Activated naive CD4-positive, alpha-beta T cell treated with anti-CD3 and anti-CD28 coated beads for 36 hours (primary cell): Measurements from ENCODE around the gene FKTN. TPM values are rescaled to one million over a fixed set of nuclear protein-coding genes. Genes with fewer than 3 reads are reported as not detected.
"Not testable (repeated sequence)": the region's sequence is repeated elsewhere in the genome, so short reads cannot be mapped to it uniquely, and the experiment has no call there.

ENCODE experiments used
- CTCF ChIA-PET: fragments of 350-600 bp; sonication (Branson Sonifier 250); formaldehyde crosslinking; loops from one replicate; lab custom pipeline; 2021; ENCODE audit warnings: antibody characterized with exemption; lab: Charles Lee
- DNase-seq: peaks from one replicate; pipeline ENCODE4 v3.0.0-alpha.2; 2020
- H3K27ac Mint-ChIP-seq: one replicate; pipeline ENCODE4 v1.8.0; 2021; ENCODE audit warnings: mild to moderate bottlenecking, mixed read lengths
- H3K27me3 Mint-ChIP-seq: one replicate; pipeline ENCODE4 v1.8.0; 2021; ENCODE audit warnings: low read depth, mixed read lengths
- H3K36me3 Mint-ChIP-seq: one replicate; pipeline ENCODE4 v1.8.0; 2021; ENCODE audit warnings: low read depth, mixed read lengths
- H3K4me1 Mint-ChIP-seq: one replicate; pipeline ENCODE4 v1.8.0; 2021; ENCODE audit warnings: low read depth, mixed read lengths
- H3K4me3 Mint-ChIP-seq: one replicate; pipeline ENCODE4 v1.8.0; 2021; ENCODE audit warnings: mild to moderate bottlenecking, moderate library complexity, mixed read lengths
- H3K9me3 Mint-ChIP-seq: one replicate; pipeline ENCODE4 v1.8.0; 2021; ENCODE audit warnings: mixed read lengths
- intact Hi-C: fragments of 100-400 bp; cut with micrococcal nuclease; formaldehyde crosslinking; loops from one replicate; pipeline ENCODE4 v1.15.1; 2023
- total RNA-seq, 2 experiments: library from RNA; stranded (reverse); gene quantifications; one replicate each; pipeline ENCODE4 v1.2.3, GENCODE V29; 2021

The FKTN gene
- total RNA-seq, 2 experiments from 2014 or later, result 8.0 to 9.6 TPM

DNA sequence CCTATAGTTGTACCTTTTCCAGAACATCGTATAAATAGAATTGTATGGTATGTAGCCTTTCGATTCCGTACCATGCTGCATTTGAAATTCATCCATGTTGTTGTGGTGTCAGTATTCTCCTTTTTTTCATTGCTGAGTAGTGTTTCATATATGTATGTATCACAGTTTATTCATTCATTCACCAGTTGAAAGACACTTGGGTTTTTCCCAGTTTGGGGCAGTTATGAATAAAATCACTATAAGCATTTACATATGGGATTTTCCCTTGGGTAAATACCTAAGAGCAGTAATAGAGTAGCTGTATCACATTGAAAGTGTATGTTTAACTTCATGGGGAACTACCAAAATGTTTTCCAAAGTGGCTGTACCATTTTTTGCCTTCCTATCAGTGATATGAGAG is 16.1 kb upstream of the FKTN start:
- H3K4me1 Mint-ChIP-seq, result peaks cover 9% of the 10 kb centered on the region
- no peak for DNase-seq
- H3K9me3 Mint-ChIP-seq, result no peaks in the 10 kb centered on the region
- no peak overlapping the region for H3K27ac Mint-ChIP-seq
- intact Hi-C loops, result loop anchor here (1.0 to 5.0 kb wide), 6 partner anchors 16 to 1420 kb away; partner anchors contain the start of genes FKTN, FSD1L, SLC44A1 and TMEM38B
- CTCF ChIA-PET, result interaction anchor here (1.1 kb wide), 1 partner anchor 9 kb away, joined by 3 read pairs; no protein-coding TSS in a partner anchor
- H3K4me3 Mint-ChIP-seq, result no peak overlapping the region
- peaks cover 7% of the 10 kb centered on the region for H3K27me3 Mint-ChIP-seq
- no peaks in the 10 kb centered on the region for H3K36me3 Mint-ChIP-seq

DNA sequence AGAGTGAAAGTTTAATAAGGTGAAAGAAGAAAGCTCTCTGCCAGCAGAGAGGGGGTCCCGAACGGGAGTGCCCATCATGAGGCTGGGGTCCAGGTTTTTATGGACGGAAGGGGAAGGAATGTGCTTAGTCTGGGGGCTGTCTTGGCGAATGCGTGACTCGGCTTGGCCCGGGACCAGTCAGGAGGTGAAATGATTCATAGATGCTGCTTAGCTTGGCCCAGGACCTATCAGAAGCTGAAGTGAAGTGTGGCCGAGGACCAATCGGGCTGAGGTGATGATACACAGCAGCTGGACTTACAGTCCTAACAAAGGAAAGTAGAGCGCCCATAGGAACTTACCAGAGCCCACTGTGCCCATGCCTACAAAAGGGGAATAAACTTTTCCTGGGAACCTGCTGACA is 3.9 kb upstream of the FKTN start:
- peaks cover 10% of the 10 kb centered on the region for H3K4me1 Mint-ChIP-seq
- no peaks in the 10 kb centered on the region for H3K9me3 Mint-ChIP-seq
- intact Hi-C loops, result loop anchor here (10.0 kb wide), 1 partner anchor 1731 kb away; the partner anchor contains the start of gene RAD23B
- no peaks in the 10 kb centered on the region for H3K27me3 Mint-ChIP-seq
- no peak overlapping the region for H3K27ac Mint-ChIP-seq
- no peaks in the 10 kb centered on the region for H3K36me3 Mint-ChIP-seq
- DNase-seq, result no peak
- no peak overlapping the region for H3K4me3 Mint-ChIP-seq
- CTCF ChIA-PET, result no interaction called here

DNA sequence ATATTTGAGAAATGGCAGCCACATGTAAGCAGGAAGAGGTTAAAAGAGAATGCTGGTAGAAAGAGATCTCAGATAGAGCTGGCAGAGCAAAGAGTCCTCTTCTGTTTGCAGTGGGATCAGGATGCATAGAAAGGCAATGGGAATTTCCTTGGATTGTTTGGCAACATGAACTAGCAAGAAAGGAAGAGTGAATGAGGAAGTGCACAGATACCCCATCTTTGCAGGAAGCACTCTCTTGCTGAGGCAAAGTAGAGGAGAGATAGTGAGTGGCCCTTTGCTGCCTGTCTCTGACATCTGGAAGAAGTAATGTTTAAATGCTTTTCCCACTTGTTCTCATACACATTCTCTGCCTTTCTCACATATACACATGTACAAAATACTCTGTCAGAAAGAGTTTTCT is 14.5 kb downstream of the FKTN start:
- Mint-ChIP-seq H3K36me3 (peaks cover 41% of the 10 kb centered on the region), H3K27ac (no peak overlapping the region), H3K4me1 (peaks cover 2% of the 10 kb centered on the region), H3K27me3 (no peaks in the 10 kb centered on the region), H3K9me3 (peaks cover 13% of the 10 kb centered on the region), H3K4me3 (no peak overlapping the region)
- CTCF ChIA-PET, result no interaction called here
- DNase-seq, result no peak
- intact Hi-C loops, result no loop called here

DNA sequence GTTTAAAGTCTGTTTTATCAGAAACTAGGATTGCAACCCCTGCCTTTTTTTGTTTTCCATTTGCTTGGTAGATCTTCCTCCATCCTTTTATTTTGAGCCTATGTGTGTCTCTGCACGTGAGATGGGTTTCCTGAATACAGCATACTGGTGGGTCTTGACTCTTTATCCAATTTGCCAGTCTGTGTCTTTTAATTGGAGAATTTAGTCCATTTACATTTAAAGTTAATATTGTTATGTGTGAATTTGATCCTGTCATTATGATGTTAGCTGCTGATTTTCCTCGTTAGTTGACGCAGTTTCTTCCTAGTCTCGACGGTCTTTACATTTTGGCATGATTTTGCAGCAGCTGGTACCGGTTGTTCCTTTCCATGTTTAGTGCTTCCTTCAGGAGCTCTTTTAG is 22.0 kb downstream of the FKTN start:
- H3K27ac Mint-ChIP-seq, DNase-seq, H3K4me3 Mint-ChIP-seq, intact Hi-C loops, H3K4me1 Mint-ChIP-seq, H3K9me3 Mint-ChIP-seq, H3K27me3 Mint-ChIP-seq, CTCF ChIA-PET: not testable (repeated sequence)
- H3K36me3 Mint-ChIP-seq, result peaks cover 25% of the 10 kb centered on the region

DNA sequence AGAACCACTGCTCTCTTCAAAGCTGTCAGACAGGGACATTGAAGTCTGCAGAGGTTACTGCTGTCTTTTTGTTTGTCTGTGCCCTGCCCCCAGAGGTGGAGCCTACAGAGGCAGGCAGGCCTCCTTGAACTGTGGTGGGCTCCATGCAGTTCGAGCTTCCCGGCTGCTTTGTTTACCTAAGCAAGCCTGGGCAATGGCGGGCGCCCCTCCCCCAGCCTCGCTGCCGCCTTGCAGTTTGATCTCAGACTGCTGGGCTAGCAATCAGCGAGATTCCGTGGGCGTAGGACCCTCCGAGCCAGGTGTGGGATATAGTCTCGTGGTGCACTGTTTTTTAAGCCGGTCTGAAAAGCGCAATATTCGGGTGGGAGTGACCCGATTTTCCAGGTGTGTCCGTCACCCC is 23.6 kb downstream of the FKTN start:
- H3K36me3 Mint-ChIP-seq, result peaks cover 16% of the 10 kb centered on the region
- intact Hi-C loops, H3K27me3 Mint-ChIP-seq, CTCF ChIA-PET, DNase-seq, H3K9me3 Mint-ChIP-seq, H3K4me1 Mint-ChIP-seq, H3K27ac Mint-ChIP-seq, H3K4me3 Mint-ChIP-seq: not testable (repeated sequence)

DNA sequence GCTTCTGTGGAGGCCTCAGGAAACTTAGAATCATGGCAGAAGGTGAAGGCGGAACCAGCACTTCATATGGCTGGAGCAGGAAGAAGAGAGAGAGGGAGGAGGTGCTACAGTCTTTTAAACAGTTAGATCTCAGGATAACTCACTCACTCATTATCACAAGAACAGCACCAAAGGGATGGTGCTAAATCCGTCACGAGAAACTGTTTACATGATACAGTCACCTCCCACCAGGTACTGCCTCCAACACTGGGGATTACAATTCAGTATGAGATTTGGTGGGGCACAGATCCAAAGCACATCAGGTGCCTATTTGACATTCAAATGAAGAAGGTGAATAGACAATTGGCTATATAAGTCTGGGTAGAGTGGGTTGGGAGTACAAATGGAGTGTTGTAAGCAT is 35.2 kb downstream of the FKTN start:
- H3K4me3 Mint-ChIP-seq, result no peak overlapping the region
- intact Hi-C loops, result no loop called here
- peaks cover 12% of the 10 kb centered on the region for H3K9me3 Mint-ChIP-seq
- CTCF ChIA-PET, result no interaction called here
- H3K27me3 Mint-ChIP-seq, result no peaks in the 10 kb centered on the region
- H3K4me1 Mint-ChIP-seq, result no peaks in the 10 kb centered on the region
- H3K27ac Mint-ChIP-seq, result no peak overlapping the region
- H3K36me3 Mint-ChIP-seq, result peaks cover 34% of the 10 kb centered on the region
- no peak for DNase-seq

DNA sequence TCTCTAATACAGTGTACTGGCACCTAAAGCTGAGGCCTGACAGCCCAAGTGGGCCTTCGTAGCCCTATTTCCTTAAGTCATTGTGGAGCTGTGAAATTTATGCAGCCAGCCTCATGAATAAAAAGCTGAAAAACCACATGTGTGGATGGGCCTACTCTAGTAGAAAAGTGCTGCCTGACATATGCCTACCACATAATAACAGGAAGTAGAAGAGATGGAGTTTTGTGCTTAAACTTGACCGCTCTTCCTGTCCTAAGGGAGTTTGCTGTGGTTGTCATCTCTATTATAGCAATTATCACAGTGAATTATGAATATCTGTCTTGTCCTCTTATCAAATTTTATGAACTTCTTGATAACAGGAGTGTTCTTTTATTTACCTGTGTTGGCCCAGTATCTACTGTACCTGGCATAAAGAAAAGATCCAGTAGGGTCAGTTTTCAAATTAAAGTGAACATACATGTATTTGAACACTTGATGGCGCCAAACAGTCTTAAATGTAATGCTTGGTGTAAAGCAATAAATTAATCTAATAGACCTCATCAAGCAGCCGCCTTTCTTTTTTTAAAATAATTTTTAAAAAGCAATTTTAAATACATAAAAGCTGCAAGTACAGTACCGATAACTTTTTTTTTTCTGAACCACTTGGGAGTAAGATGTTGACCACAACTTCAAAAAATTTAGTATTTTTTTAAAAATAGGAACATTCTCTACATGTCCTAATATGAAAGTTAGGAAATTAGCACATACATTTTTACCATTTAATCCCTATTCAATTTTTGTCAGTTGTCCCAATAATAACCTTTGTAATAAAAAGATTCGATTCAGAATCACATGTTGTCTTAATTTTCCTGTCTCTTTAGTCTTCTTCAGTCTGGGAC is 51.0 kb downstream of the FKTN start:
- Mint-ChIP-seq H3K9me3 (no peaks in the 10 kb centered on the region), H3K4me1 (no peaks in the 10 kb centered on the region), H3K4me3 (no peak overlapping the region), H3K36me3 (peaks cover 22% of the 10 kb centered on the region), H3K27ac (no peak overlapping the region), H3K27me3 (no peaks in the 10 kb centered on the region)
- CTCF ChIA-PET, result interaction anchor here (0.7 to 2.0 kb wide), 11 partner anchors 8 to 273 kb away, joined by 3 to 10 read pairs (median 3); partner anchors contain the start of gene TMEM38B
- intact Hi-C loops, result loop anchor here (1.0 to 5.0 kb wide), 3 partner anchors 109 to 272 kb away; no protein-coding TSS in a partner anchor
- DNase-seq, result no peak

DNA sequence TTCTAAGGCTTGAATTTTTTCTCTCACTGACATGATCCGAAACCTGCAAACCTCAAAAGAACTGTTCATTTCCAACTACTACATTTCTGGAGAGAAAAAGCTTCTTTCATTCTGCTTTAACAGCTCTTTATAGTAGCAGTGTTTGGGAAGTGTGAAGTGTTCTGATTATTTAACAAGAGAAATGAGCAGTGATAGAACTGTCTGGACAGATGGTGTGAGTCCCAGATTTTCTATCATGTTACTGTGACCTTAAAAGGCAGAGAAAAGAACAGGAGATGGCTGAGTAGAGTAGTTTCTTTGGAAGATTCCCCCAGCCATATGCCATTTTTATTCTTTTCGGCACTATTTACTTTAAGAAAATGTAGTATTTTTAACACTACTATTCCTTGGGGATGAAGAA is 63.1 kb downstream of the FKTN start:
- no peaks in the 10 kb centered on the region for H3K9me3 Mint-ChIP-seq
- H3K36me3 Mint-ChIP-seq, result peaks cover 1% of the 10 kb centered on the region
- intact Hi-C loops, result no loop called here
- H3K4me3 Mint-ChIP-seq, result no peak overlapping the region
- no peaks in the 10 kb centered on the region for H3K27me3 Mint-ChIP-seq
- H3K4me1 Mint-ChIP-seq, result no peaks in the 10 kb centered on the region
- DNase-seq, result no peak
- no peak overlapping the region for H3K27ac Mint-ChIP-seq
- CTCF ChIA-PET, result interaction anchor here (0.6 kb wide), 1 partner anchor 1912 kb away, joined by 4 read pairs; no protein-coding TSS in a partner anchor

DNA sequence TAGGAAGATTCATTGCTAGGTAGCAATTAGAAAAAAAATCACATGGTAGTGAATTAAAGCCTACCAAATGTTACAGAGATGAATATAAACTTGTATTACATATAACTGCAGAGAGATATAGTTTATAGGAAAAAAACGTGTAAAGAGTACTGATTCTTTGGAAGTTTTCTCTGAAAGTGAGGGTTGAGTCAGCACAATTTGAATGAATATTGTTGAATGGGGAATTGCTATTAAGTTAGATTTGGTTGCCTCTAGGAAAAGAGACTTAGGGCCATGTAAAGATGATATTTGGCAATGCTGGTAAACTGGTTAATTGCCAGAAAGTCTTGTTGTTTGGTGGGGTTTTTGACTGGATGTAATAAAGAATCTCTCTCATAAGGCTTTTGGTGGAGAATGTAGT is 67.2 kb downstream of the FKTN start:
- intact Hi-C loops, result no loop called here
- Mint-ChIP-seq H3K27me3 (no peaks in the 10 kb centered on the region), H3K4me3 (no peak overlapping the region), H3K9me3 (peaks cover 4% of the 10 kb centered on the region), H3K27ac (no peak overlapping the region), H3K4me1 (no peaks in the 10 kb centered on the region), H3K36me3 (peaks cover 25% of the 10 kb centered on the region)
- DNase-seq, result no peak
- CTCF ChIA-PET, result no interaction called here

DNA sequence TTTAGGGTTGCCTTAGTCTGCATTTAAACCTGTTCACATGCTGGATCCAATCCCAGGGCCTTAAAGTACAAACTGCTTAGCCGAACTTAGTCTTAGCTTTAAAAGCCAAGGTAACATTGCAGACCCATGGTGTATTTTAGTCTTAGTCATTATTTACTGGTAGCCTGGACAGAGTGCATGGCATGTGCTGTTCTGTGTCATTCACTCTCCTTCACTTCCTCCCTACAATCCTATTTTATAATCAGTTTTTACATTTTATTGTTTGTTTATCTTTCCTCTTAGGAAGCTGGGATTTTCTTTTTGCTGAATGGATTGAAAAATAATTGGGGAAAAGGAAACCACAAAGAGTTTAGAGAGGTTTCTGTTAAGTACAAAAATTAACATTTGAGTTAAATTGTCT is 74.9 kb downstream of the FKTN start:
- intact Hi-C loops, result no loop called here
- H3K36me3 Mint-ChIP-seq, result peaks cover 22% of the 10 kb centered on the region
- H3K9me3 Mint-ChIP-seq, result peaks cover 4% of the 10 kb centered on the region
- H3K4me1 Mint-ChIP-seq, result no peaks in the 10 kb centered on the region
- no peak overlapping the region for H3K27ac Mint-ChIP-seq
- no peak overlapping the region for H3K4me3 Mint-ChIP-seq
- no peak for DNase-seq
- H3K27me3 Mint-ChIP-seq, result no peaks in the 10 kb centered on the region
- CTCF ChIA-PET, result no interaction called here

DNA sequence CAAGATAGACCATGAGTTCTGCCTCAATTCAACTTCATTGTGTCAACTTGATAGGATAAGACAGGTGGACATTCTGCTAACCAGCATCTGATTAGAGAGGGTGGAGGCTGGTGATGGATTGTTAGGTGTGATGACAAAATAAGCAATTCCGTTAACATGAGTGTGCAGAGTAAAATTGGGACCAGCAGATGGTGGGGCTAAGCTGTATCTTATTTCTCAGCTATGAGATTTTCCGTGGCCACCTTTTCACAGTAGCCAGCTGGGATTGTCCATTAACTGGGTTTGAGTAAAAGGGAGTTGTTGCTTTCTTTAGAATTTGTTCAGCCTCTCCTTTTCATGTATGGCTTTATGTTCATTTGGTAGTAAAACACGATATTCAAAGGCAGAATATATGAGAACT is 75.5 kb downstream of the FKTN start:
- Mint-ChIP-seq H3K27ac (no peak overlapping the region), H3K4me1 (no peaks in the 10 kb centered on the region), H3K4me3 (no peak overlapping the region), H3K27me3 (no peaks in the 10 kb centered on the region), H3K36me3 (peaks cover 21% of the 10 kb centered on the region), H3K9me3 (peaks cover 4% of the 10 kb centered on the region)
- CTCF ChIA-PET, result interaction anchor here (0.9 kb wide), 1 partner anchor 202 kb away, joined by 4 read pairs; no protein-coding TSS in a partner anchor
- no peak for DNase-seq
- intact Hi-C loops, result no loop called here

DNA sequence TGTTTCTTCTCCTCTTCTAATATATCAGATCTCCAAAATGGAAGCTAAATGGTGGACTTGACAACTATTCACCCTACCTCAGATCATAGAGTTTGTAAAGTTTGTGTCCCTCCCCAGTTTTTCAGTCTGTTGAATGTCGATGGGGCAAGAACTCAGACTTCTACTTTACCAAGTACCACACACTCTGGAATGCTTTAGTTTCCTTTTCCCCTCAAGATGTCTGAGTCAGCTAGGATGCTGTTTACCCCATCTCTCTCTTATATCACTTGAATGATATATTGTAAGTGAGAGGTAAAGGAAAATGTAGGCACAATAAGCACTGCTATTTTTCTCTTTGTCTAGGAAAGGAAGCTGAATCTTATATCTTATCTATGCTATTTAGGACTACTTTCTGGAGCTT is 78.4 kb downstream of the FKTN start:
- intact Hi-C loops, result loop anchor here (5.0 kb wide), 1 partner anchor 81 kb away; no protein-coding TSS in a partner anchor
- H3K9me3 Mint-ChIP-seq, result no peaks in the 10 kb centered on the region
- CTCF ChIA-PET, result interaction anchor here (0.6 to 3.1 kb wide), 2 partner anchors 17 to 82 kb away, joined by 3 to 13 read pairs; no protein-coding TSS in a partner anchor
- no peaks in the 10 kb centered on the region for H3K27me3 Mint-ChIP-seq
- H3K4me3 Mint-ChIP-seq, result no peak overlapping the region
- no peaks in the 10 kb centered on the region for H3K4me1 Mint-ChIP-seq
- peaks cover 18% of the 10 kb centered on the region for H3K36me3 Mint-ChIP-seq
- no peak for DNase-seq
- H3K27ac Mint-ChIP-seq, result no peak overlapping the region
